22Rv1 (cell line): ENCODE measurements around the gene CISD3.

Experiments used
- ZFX ChIP-seq: fragments of 450-650 bp; IDR thresholded peaks from 2 replicates; pipeline ENCODE4 v1.6.1; 2017; ENCODE audit warnings: antibody characterized with exemption, borderline replicate concordance
- TF ChIP-seq, protein P1 (sequence below): fragments of 450-650 bp; IDR thresholded peaks from 2 replicates; pipeline ENCODE4 v1.5.1; 2017; ENCODE audit warnings: mild to moderate bottlenecking

DNA sequence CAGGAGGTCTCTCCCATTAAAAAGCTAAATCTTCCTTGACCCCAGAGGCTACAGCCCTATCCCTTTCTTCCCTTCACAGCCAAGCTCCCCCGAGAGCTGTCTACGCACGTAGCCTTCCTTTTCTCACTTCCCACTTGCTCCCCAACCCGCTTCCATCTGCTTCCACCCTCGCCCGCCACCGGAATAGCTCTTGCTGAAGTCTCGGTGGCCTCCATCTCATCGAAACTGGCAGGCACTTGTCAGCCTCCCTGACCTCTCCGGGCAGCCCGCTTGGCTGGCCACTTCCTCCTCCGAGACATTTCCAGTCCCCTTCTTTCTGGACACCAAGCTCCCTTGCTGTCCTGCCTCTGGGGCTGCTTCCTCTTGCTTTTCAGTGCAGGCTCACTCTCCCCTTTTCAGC lies 44.6 kb upstream of the CISD3 start:
- TF ChIP-seq, protein P1, sequence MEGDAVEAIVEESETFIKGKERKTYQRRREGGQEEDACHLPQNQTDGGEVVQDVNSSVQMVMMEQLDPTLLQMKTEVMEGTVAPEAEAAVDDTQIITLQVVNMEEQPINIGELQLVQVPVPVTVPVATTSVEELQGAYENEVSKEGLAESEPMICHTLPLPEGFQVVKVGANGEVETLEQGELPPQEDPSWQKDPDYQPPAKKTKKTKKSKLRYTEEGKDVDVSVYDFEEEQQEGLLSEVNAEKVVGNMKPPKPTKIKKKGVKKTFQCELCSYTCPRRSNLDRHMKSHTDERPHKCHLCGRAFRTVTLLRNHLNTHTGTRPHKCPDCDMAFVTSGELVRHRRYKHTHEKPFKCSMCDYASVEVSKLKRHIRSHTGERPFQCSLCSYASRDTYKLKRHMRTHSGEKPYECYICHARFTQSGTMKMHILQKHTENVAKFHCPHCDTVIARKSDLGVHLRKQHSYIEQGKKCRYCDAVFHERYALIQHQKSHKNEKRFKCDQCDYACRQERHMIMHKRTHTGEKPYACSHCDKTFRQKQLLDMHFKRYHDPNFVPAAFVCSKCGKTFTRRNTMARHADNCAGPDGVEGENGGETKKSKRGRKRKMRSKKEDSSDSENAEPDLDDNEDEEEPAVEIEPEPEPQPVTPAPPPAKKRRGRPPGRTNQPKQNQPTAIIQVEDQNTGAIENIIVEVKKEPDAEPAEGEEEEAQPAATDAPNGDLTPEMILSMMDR: no peak
- no peak for TF ChIP-seq ZFX
